OCI-LY3 (cell line): Measurements from ENCODE around the gene ORC6.

Experiments used
- H2AFZ ChIP-seq: fragments of 200-600, 300-600 bp; shearing (Covaris generic); 2 replicates; pipeline ENCODE4 v1.6.0; 2014; ENCODE audit warnings: antibody characterized with exemption, low read depth, low read length
- H3K27ac ChIP-seq: fragments of 200-600, 300-600 bp; sonication (generic); 2 replicates; pipeline ENCODE4 v1.5.1; 2014; ENCODE audit warnings: mild to moderate bottlenecking, low read length, moderate library complexity, mixed read lengths
- H3K27me3 ChIP-seq: fragments of 200-600, 300-600 bp; sonication (generic); 2 replicates; pipeline ENCODE4 v1.6.1; 2014; ENCODE audit warnings: low read depth, low read length, mixed read lengths
- H3K36me3 ChIP-seq: fragments of 200-600, 300-600 bp; sonication (generic); replicated peaks from 2 replicates; pipeline ENCODE3; 2014; ENCODE audit warnings: low read depth, low read length, mixed read lengths
- H3K4me1 ChIP-seq: fragments of 300-600, 200-600 bp; sonication (generic); 2 replicates; pipeline ENCODE4 v1.6.1; 2014; ENCODE audit warnings: low read length, mixed read lengths
- H3K4me2 ChIP-seq: fragments of 200-600, 300-600 bp; sonication (generic); 2 replicates; pipeline ENCODE4 v1.6.1; 2014; ENCODE audit warnings: low read length, mixed read lengths
- H3K4me3 ChIP-seq: fragments of 300-600, 200-600 bp; sonication (generic); 2 replicates; pipeline ENCODE4 v1.5.1; 2014; ENCODE audit warnings: antibody characterized with exemption, mild to moderate bottlenecking, low read length, moderate library complexity
- H3K79me2 ChIP-seq: fragments of 300-600, 200-600 bp; shearing (Covaris generic); 2 replicates; pipeline ENCODE4 v1.6.1; 2014; ENCODE audit warnings: mild to moderate bottlenecking, low read length, mixed read lengths
- H3K9ac ChIP-seq: fragments of 300-600, 200-600 bp; shearing (Covaris generic); 2 replicates; pipeline ENCODE4 v1.6.0; 2014; ENCODE audit warnings: mild to moderate bottlenecking, low read length, moderate library complexity
- H3K9me3 ChIP-seq: fragments of 200-600, 300-600 bp; shearing (Covaris generic); 2 replicates; pipeline ENCODE4 v1.6.1; 2014; ENCODE audit warnings: low read length, mixed read lengths; ENCODE audit not compliant: insufficient read depth
- H4K20me1 ChIP-seq: fragments of 200-600, 300-600 bp; sonication (generic); 2 replicates; pipeline ENCODE4 v1.6.1; 2016; ENCODE audit warnings: low read length, mixed read lengths; ENCODE audit not compliant: insufficient read depth
- EZH2phosphoT487 ChIP-seq: fragments of 200-600 bp; shearing (Covaris generic); IDR thresholded peaks from 2 replicates; pipeline ENCODE4 v1.6.1; 2018; ENCODE audit warnings: antibody characterized with exemption, mixed run types, low read depth
- TF ChIP-seq, protein P1 (sequence below): fragments of 200-600, 300-600 bp; sonication (generic); IDR thresholded peaks from 2 replicates; pipeline ENCODE4 v1.5.1; 2014; ENCODE audit warnings: antibody characterized with exemption, low read length, low read depth

The ORC6 gene

GRCh38 chr16:46686815-46687473, 2.5 kb upstream of the ORC6 start:
- Histone ChIP-seq H2AFZ (no peak overlapping the region), H3K27ac (no peak overlapping the region), H3K79me2 (peaks cover 83% of the 10 kb centered on the region), H4K20me1 (peaks cover 50% of the 10 kb centered on the region), H3K4me1 (peaks cover 27% of the 10 kb centered on the region), H3K4me3 (peak overlapping the region; percentile 83; the same call in 1 of the 2 replicates), H3K9ac (no peak overlapping the region), H3K4me2 (peak overlapping the region; percentile 66; the same call in 1 of the 2 replicates), H3K36me3 (peaks cover 7% of the 10 kb centered on the region), H3K9me3 (no peaks in the 10 kb centered on the region), H3K27me3 (no peaks in the 10 kb centered on the region)
- no peak for TF ChIP-seq EZH2phosphoT487
- TF ChIP-seq, protein P1, sequence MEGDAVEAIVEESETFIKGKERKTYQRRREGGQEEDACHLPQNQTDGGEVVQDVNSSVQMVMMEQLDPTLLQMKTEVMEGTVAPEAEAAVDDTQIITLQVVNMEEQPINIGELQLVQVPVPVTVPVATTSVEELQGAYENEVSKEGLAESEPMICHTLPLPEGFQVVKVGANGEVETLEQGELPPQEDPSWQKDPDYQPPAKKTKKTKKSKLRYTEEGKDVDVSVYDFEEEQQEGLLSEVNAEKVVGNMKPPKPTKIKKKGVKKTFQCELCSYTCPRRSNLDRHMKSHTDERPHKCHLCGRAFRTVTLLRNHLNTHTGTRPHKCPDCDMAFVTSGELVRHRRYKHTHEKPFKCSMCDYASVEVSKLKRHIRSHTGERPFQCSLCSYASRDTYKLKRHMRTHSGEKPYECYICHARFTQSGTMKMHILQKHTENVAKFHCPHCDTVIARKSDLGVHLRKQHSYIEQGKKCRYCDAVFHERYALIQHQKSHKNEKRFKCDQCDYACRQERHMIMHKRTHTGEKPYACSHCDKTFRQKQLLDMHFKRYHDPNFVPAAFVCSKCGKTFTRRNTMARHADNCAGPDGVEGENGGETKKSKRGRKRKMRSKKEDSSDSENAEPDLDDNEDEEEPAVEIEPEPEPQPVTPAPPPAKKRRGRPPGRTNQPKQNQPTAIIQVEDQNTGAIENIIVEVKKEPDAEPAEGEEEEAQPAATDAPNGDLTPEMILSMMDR = no peak

DNA sequence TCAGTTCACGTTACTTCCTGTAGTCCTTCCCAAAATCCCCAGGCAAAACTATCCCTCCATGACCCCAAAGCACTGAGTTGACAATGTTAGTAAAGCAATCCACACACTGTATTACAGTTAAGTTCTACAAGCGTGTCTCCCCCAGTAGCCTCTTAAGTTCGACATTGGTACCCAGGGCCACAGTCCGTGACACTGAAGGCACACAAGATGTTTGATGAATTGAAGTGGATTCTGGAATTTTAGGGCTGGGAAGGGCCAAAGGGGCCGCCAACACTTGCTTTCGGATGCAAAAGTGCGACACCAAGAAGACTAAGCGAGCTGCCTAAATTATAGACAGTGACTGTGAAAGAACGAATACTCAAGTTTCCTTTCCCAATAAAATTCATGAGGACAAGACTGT, 2.0 kb upstream of the ORC6 start:
- H4K20me1 ChIP-seq = peaks cover 50% of the 10 kb centered on the region
- no peak overlapping the region for H3K27ac ChIP-seq
- no peaks in the 10 kb centered on the region for H3K9me3 ChIP-seq
- no peaks in the 10 kb centered on the region for H3K27me3 ChIP-seq
- peak overlapping the region; percentile 66 for H3K4me2 ChIP-seq
- peak overlapping the region; percentile 65; the same call in 1 of the 2 replicates for H3K9ac ChIP-seq
- peaks cover 89% of the 10 kb centered on the region for H3K79me2 ChIP-seq
- H3K36me3 ChIP-seq = peaks cover 11% of the 10 kb centered on the region
- peak overlapping the region; percentile 83 for H3K4me3 ChIP-seq
- peaks cover 31% of the 10 kb centered on the region for H3K4me1 ChIP-seq
- H2AFZ ChIP-seq = no peak overlapping the region
- TF ChIP-seq, protein P1 = no peak
- TF ChIP-seq EZH2phosphoT487 = no peak

- H2AFZ ChIP-seq = peak overlapping the region; percentile 73; the same call in 1 of the 2 replicates
- no peaks in the 10 kb centered on the region for H3K27me3 ChIP-seq
- H3K9me3 ChIP-seq = no peaks in the 10 kb centered on the region
- peaks cover 16% of the 10 kb centered on the region for H3K36me3 ChIP-seq
- H3K79me2 ChIP-seq = peaks cover 88% of the 10 kb centered on the region
- no peak for TF ChIP-seq EZH2phosphoT487
- TF ChIP-seq, protein P1 = peak; percentile 17; the same call in 1 of the 2 replicates
- H3K4me1 ChIP-seq = peaks cover 31% of the 10 kb centered on the region
- H4K20me1 ChIP-seq = peaks cover 50% of the 10 kb centered on the region
- H3K27ac ChIP-seq = peak overlapping the region; percentile 45
- H3K4me3 ChIP-seq = peak overlapping the region; percentile 83
- peak overlapping the region; percentile 66 for H3K4me2 ChIP-seq
- peak overlapping the region; percentile 65 for H3K9ac ChIP-seq
These were observed 1.3 kb upstream of the ORC6 start for GRCh38 chr16:46688101-46688653.

GRCh38 chr16:46688654-46689364, 650 bp upstream of the ORC6 start, which contains the start of gene VPS35:
Gene VPS35 (minus strand): TSS chr16:46689178. CDS start chr16:46689133, 45 bp downstream.
- Histone ChIP-seq H4K20me1 (peaks cover 49% of the 10 kb centered on the region), H3K79me2 (peaks cover 82% of the 10 kb centered on the region), H3K9me3 (no peaks in the 10 kb centered on the region)

More at GRCh38 chr16:46688654-46689364, 650 bp upstream of the ORC6 start, which contains the start of gene VPS35:
- Histone ChIP-seq H3K36me3 (peaks cover 20% of the 10 kb centered on the region), H3K4me3 (peak within 1 kb of the TSS; percentile 83), H3K4me1 (peaks cover 31% of the 10 kb centered on the region), H2AFZ (peak within 1 kb of the TSS; percentile 73; the same call in 1 of the 2 replicates), H3K4me2 (peak within 1 kb of the TSS; percentile 87), H3K27ac (peak within 1 kb of the TSS; percentile 79), H3K27me3 (no peaks in the 10 kb centered on the region), H3K9ac (peak within 1 kb of the TSS; percentile 86)
- TF ChIP-seq, protein P1 = no peak
- no peak for TF ChIP-seq EZH2phosphoT487
